GM21786 (cell line): ENCODE data around the gene COMMD3.
A peak's percentile ranks its signal among the peaks of the same experiment; 100 is the strongest.

Source experiments
- ATAC-seq: cut with Tn5 transposase; IDR thresholded peaks from one replicate; pipeline ENCODE4 v1.9.1; 2021; ENCODE audit not compliant: unreplicated experiment

COMMD3 gene

GRCh38 chr10:22365644-22366434 is 49.7 kb downstream of the COMMD3 start:
- no peak for ATAC-seq

GRCh38 chr10:22366435-22366703 is 50.2 kb downstream of the COMMD3 start:
- ATAC-seq, result no peak

- no peak for ATAC-seq
Measured at GRCh38 chr10:22366771-22367170, 50.6 kb downstream of the COMMD3 start.

- peak; percentile 53 for ATAC-seq
Measured at GRCh38 chr10:22367471-22367870, 51.3 kb downstream of the COMMD3 start.

GRCh38 chr10:22368402-22368801 is 52.2 kb downstream of the COMMD3 start:
- no peak for ATAC-seq

- no peak for ATAC-seq
Measured at GRCh38 chr10:22368981-22369380, 52.8 kb downstream of the COMMD3 start.

GRCh38 chr10:22369434-22370072 is 53.4 kb downstream of the COMMD3 start:
- ATAC-seq, result peak; percentile 39
